OCI-LY1 (cell line): ENCODE results near the gene PBX1.

Experiments
- H2AFZ ChIP-seq: fragments of 200-600 bp; sonication (generic), shearing (Covaris generic); 2 replicates; pipeline ENCODE4 v1.6.0; 2014; ENCODE audit warnings: antibody characterized with exemption, mild to moderate bottlenecking, low read length
- H3F3A ChIP-seq: fragments of 200-600 bp; sonication (generic), shearing (Covaris generic); 2 replicates; pipeline ENCODE4 v1.6.0; 2014; ENCODE audit warnings: mild to moderate bottlenecking, antibody characterized with exemption, low read length, moderate library complexity; ENCODE audit not compliant: insufficient read depth
- H3K27ac ChIP-seq: fragments of 200-600 bp; sonication (generic); 2 replicates; pipeline ENCODE4 v1.5.1; 2014; ENCODE audit warnings: low read length, mixed run types, mild to moderate bottlenecking, low read depth; ENCODE audit not compliant: poor library complexity, severe bottlenecking
- H3K27me3 ChIP-seq: fragments of 200-600 bp; sonication (generic); 2 replicates; pipeline ENCODE4 v1.6.0; 2014; ENCODE audit warnings: antibody characterized with exemption, mild to moderate bottlenecking, low read length, moderate library complexity; ENCODE audit not compliant: insufficient read depth
- H3K36me3 ChIP-seq: fragments of 200-600 bp; sonication (generic); 2 replicates; pipeline ENCODE4 v1.6.1; 2014; ENCODE audit warnings: mild to moderate bottlenecking, antibody characterized with exemption, low read length, moderate library complexity, mixed read lengths; ENCODE audit not compliant: insufficient read depth
- H3K4me1 ChIP-seq: fragments of 200-600 bp; sonication (generic); 2 replicates; pipeline ENCODE4 v1.5.1; 2014; ENCODE audit warnings: mild to moderate bottlenecking, low read length, moderate library complexity; ENCODE audit not compliant: insufficient read depth, severe bottlenecking
- H3K4me2 ChIP-seq: fragments of 200-600 bp; sonication (generic), shearing (Covaris generic); 2 replicates; pipeline ENCODE4 v1.6.1; 2014; ENCODE audit warnings: low read length
- H3K4me3 ChIP-seq: fragments of 200-600 bp; sonication (generic); 2 replicates; pipeline ENCODE4 v1.5.1; 2014; ENCODE audit warnings: low read length, low read depth, mild to moderate bottlenecking, mixed read lengths; ENCODE audit not compliant: poor library complexity, severe bottlenecking
- H3K79me2 ChIP-seq: fragments of 200-600 bp; shearing (Covaris generic); 2 replicates; pipeline ENCODE4 v1.6.1; 2016; ENCODE audit warnings: mixed run types, low read length, mixed read lengths; ENCODE audit not compliant: insufficient read depth
- H3K9ac ChIP-seq: fragments of 200-600 bp; sonication (generic), shearing (Covaris generic); 2 replicates; pipeline ENCODE4 v1.6.1; 2014; ENCODE audit warnings: mild to moderate bottlenecking, low read length, mixed read lengths
- H3K9me2 ChIP-seq: fragments of 200-600 bp; sonication (generic), shearing (Covaris generic); 2 replicates; pipeline ENCODE4 v1.6.1; 2014; ENCODE audit warnings: low read depth, mild to moderate bottlenecking, low read length, mixed read lengths
- H3K9me3 ChIP-seq: fragments of 200-600 bp; shearing (Covaris generic); 2 replicates; pipeline ENCODE4 v1.6.1; 2014; ENCODE audit warnings: low read length, mixed read lengths
- H4K20me1 ChIP-seq: fragments of 200-600 bp; sonication (generic), shearing (Covaris generic); 2 replicates; pipeline ENCODE4 v1.6.0; 2016; ENCODE audit warnings: mild to moderate bottlenecking, low read length; ENCODE audit not compliant: insufficient read depth
- EZH2 ChIP-seq: fragments of 200-600 bp; sonication (generic), shearing (Covaris generic); IDR thresholded peaks from 2 replicates; pipeline ENCODE4 v1.8.0; 2017; ENCODE audit warnings: borderline replicate concordance, mixed run types, mild to moderate bottlenecking, antibody characterized with exemption, low read length, moderate library complexity, mixed read lengths
- TF ChIP-seq, protein P1 (sequence below): fragments of 200-600 bp; sonication (generic), shearing (Covaris generic); IDR thresholded peaks from 2 replicates; pipeline ENCODE4 v1.5.1; 2017; ENCODE audit warnings: mild to moderate bottlenecking, antibody characterized with exemption, low read length, moderate library complexity, mixed read lengths

The PBX1 gene

DNA sequence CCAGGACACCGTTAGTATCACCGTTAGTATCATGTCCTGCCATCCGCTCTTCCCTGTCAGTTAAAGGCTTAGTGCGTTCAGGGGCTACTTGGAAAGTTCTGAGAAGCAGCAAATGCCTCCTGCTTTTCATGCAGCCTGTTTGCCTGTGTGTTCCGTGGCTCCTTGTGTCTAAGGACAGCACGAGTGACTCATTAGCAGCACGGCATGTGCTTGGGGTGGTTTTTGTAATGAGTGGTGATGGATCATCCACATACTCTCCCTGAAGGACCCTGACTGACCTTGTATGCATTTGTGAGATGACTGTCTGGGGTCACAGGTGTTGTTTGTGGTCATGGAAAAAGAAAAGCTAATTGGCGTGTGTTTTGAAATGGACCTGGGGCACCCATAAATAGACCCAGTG, 221.9 kb downstream of the PBX1 start:
- Histone ChIP-seq H4K20me1 (no peaks in the 10 kb centered on the region), H3K4me1 (no peaks in the 10 kb centered on the region), H3K9ac (no peak overlapping the region), H3K4me3 (no peak overlapping the region), H3K27me3 (no peaks in the 10 kb centered on the region), H3K27ac (no peak overlapping the region), H3K9me2 (no peaks in the 10 kb centered on the region), H3F3A (no peaks in the 10 kb centered on the region), H3K79me2 (no peaks in the 10 kb centered on the region), H2AFZ (no peak overlapping the region), H3K4me2 (no peak overlapping the region), H3K36me3 (no peaks in the 10 kb centered on the region), H3K9me3 (no peaks in the 10 kb centered on the region)
- no peak for TF ChIP-seq EZH2
- TF ChIP-seq, protein P1, sequence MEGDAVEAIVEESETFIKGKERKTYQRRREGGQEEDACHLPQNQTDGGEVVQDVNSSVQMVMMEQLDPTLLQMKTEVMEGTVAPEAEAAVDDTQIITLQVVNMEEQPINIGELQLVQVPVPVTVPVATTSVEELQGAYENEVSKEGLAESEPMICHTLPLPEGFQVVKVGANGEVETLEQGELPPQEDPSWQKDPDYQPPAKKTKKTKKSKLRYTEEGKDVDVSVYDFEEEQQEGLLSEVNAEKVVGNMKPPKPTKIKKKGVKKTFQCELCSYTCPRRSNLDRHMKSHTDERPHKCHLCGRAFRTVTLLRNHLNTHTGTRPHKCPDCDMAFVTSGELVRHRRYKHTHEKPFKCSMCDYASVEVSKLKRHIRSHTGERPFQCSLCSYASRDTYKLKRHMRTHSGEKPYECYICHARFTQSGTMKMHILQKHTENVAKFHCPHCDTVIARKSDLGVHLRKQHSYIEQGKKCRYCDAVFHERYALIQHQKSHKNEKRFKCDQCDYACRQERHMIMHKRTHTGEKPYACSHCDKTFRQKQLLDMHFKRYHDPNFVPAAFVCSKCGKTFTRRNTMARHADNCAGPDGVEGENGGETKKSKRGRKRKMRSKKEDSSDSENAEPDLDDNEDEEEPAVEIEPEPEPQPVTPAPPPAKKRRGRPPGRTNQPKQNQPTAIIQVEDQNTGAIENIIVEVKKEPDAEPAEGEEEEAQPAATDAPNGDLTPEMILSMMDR, result no peak

DNA sequence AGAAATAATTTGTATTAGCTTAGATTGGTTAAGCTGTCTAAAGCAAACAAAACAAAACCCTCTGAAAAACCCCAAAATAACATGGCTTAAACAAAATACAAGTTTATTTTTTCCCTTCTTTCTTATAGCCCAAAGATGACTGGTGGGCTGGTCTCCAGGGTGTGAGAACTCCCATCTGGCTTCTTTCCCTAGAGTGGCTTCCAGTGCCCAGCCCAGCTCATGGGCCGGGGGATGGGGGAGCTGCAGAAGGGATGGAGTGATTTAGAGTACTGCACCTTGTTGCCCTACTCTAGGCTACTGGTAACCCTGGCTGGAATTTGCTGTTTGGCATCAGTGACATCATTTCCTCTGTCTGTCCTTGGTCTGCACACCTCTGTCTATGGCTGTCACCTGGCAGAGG, 223.0 kb downstream of the PBX1 start:
- Histone ChIP-seq H4K20me1 (no peaks in the 10 kb centered on the region), H3K27ac (no peak overlapping the region), H3K4me3 (no peak overlapping the region), H3K9ac (no peak overlapping the region), H3K79me2 (no peaks in the 10 kb centered on the region), H2AFZ (no peak overlapping the region), H3K9me2 (no peaks in the 10 kb centered on the region), H3K27me3 (no peaks in the 10 kb centered on the region), H3K4me2 (no peak overlapping the region), H3K36me3 (no peaks in the 10 kb centered on the region), H3F3A (no peaks in the 10 kb centered on the region), H3K4me1 (no peaks in the 10 kb centered on the region), H3K9me3 (no peaks in the 10 kb centered on the region)
- TF ChIP-seq, protein P1, result no peak
- no peak for TF ChIP-seq EZH2

DNA sequence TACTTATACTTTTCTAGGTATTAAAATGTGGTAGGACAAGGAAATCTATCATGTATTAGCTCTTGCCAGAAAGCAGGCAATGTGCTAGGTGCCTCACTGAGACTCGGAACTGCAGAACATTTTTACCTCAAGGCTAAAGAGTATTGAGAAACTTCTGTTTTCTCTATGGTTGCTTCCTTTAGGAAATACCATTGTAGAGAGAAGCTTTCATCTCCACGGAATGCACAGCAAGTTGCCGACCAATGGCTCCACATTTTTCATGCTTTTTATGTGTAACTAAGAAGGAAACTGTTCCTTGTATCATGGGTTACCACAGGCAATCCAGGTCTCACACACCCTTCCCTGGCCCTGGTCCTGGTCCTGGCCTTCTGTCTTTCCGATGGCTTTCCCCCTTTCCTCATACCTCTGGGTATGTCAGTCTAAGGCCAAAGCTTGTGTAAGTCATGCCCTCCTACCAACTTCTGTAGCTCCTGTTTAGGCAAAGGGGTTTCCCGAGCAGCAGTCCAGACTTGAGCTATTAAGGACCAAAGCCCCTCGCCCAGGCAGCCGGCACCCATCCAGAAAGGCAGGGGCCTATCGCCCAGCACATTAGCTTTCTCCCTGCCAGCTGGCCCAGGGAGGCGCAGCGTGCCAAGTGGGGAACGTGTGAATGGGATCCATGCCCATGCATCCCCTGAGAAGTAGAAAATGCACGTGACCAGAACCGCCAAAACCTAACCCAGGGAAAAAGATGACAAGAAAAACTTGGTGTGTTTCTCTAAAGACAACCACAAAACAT, 225.0 kb downstream of the PBX1 start:
- no peaks in the 10 kb centered on the region for H3K36me3 ChIP-seq
- H3K27me3 ChIP-seq, result no peaks in the 10 kb centered on the region
- no peaks in the 10 kb centered on the region for H3K4me1 ChIP-seq
- no peak overlapping the region for H2AFZ ChIP-seq
- H3K4me3 ChIP-seq, result no peak overlapping the region
- no peaks in the 10 kb centered on the region for H3K9me3 ChIP-seq
- no peak for TF ChIP-seq EZH2
- TF ChIP-seq, protein P1, result no peak
- no peak overlapping the region for H3K4me2 ChIP-seq
- no peak overlapping the region for H3K27ac ChIP-seq
- H3K9ac ChIP-seq, result no peak overlapping the region
- no peaks in the 10 kb centered on the region for H3F3A ChIP-seq
- no peaks in the 10 kb centered on the region for H3K79me2 ChIP-seq
- H3K9me2 ChIP-seq, result no peaks in the 10 kb centered on the region
- H4K20me1 ChIP-seq, result no peaks in the 10 kb centered on the region
